ENCODE data around the gene SPI1. TPM values are rescaled to one million over a fixed set of nuclear protein-coding genes. Genes with fewer than 3 reads are reported as not detected.

Gene SPI1
- total RNA-seq, 1 donor from 2014 or later, result not detected

GRCh38 chr11:47392546-47393162 is 14.3 kb upstream of the SPI1 start:
- Mint-ChIP-seq H3K36me3 (ENCODE audit: insufficient read depth) (no peaks in the 10 kb centered on the region), H3K27me3 (no peaks in the 10 kb centered on the region), H3K4me1 (ENCODE audit: low read depth) (no peaks in the 10 kb centered on the region), H3K27ac (no peak overlapping the region), H3K4me3 (ENCODE audit: low read depth) (no peak overlapping the region), H3K9me3 (ENCODE audit: low read depth) (no peaks in the 10 kb centered on the region)
- TF ChIP-seq, protein P1, sequence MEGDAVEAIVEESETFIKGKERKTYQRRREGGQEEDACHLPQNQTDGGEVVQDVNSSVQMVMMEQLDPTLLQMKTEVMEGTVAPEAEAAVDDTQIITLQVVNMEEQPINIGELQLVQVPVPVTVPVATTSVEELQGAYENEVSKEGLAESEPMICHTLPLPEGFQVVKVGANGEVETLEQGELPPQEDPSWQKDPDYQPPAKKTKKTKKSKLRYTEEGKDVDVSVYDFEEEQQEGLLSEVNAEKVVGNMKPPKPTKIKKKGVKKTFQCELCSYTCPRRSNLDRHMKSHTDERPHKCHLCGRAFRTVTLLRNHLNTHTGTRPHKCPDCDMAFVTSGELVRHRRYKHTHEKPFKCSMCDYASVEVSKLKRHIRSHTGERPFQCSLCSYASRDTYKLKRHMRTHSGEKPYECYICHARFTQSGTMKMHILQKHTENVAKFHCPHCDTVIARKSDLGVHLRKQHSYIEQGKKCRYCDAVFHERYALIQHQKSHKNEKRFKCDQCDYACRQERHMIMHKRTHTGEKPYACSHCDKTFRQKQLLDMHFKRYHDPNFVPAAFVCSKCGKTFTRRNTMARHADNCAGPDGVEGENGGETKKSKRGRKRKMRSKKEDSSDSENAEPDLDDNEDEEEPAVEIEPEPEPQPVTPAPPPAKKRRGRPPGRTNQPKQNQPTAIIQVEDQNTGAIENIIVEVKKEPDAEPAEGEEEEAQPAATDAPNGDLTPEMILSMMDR (IDR thresholded peaks at IDR 0.05; ENCODE audit: unreplicated experiment), result no peak
- no peak for DNase-seq (ENCODE audit: low spot score, unreplicated experiment)

GRCh38 chr11:47391711-47392432 is 13.5 kb upstream of the SPI1 start:
- Mint-ChIP-seq H3K27ac (no peak overlapping the region), H3K4me3 (ENCODE audit: low read depth) (no peak overlapping the region), H3K4me1 (ENCODE audit: low read depth) (no peaks in the 10 kb centered on the region), H3K27me3 (no peaks in the 10 kb centered on the region), H3K36me3 (ENCODE audit: insufficient read depth) (no peaks in the 10 kb centered on the region), H3K9me3 (ENCODE audit: low read depth) (no peaks in the 10 kb centered on the region)
- TF ChIP-seq, protein P1 (IDR thresholded peaks at IDR 0.05; ENCODE audit: unreplicated experiment), result no peak
- no peak for DNase-seq (ENCODE audit: low spot score, unreplicated experiment)

DNA sequence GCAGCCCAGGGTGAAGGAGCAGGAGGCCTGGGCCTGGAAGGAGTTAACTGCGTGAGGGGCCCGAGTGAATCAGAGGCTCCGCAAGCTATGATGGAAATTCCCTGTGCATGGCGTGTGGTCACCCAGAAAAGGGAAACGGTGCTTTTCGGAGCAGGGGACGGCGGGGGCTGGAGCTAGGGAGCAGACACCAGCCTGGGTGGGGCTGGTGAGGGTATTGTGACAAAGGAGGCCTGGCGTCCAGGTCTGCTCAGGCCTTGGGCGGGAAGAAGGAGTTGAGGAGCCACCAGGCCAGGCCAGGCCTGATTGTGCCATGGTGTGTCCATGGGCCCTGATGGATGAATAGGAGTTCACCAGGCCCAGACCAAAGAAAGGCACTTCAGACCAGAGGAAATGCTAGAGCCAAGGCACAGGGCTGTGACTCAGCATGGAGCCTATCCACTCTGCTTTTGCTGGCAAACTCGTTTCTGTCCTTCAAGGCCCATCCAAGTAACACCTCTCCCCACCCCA is 12.8 kb upstream of the SPI1 start:
- H3K27me3 Mint-ChIP-seq, result no peaks in the 10 kb centered on the region
- H3K4me1 Mint-ChIP-seq (ENCODE audit: low read depth), result no peaks in the 10 kb centered on the region
- DNase-seq (ENCODE audit: low spot score, unreplicated experiment), result no peak
- H3K4me3 Mint-ChIP-seq (ENCODE audit: low read depth), result no peak overlapping the region
- H3K27ac Mint-ChIP-seq, result no peak overlapping the region
- TF ChIP-seq, protein P1 (IDR thresholded peaks at IDR 0.05; ENCODE audit: unreplicated experiment), result no peak
- H3K36me3 Mint-ChIP-seq (ENCODE audit: insufficient read depth), result no peaks in the 10 kb centered on the region
- H3K9me3 Mint-ChIP-seq (ENCODE audit: low read depth), result no peaks in the 10 kb centered on the region

DNA sequence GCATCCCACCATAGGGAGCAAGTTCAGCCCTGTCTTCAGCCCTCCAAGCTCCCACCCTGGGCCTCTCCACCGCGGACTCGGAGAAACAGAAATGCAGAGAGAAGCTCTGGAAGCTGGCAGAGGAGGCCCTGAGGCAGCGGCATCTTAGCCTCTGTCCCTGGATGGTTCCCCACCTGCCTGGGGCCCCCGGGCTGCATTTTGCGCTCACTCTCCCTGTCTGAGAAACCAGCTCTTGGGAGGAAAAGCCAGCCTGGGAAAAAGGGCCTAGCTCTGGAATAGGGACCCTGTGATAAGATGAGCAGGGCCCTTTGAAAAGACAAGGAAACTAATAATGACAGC is 12.0 kb upstream of the SPI1 start:
- H3K4me1 Mint-ChIP-seq (ENCODE audit: low read depth), result no peaks in the 10 kb centered on the region
- DNase-seq (ENCODE audit: low spot score, unreplicated experiment), result no peak
- no peaks in the 10 kb centered on the region for H3K9me3 Mint-ChIP-seq (ENCODE audit: low read depth)
- no peak overlapping the region for H3K4me3 Mint-ChIP-seq (ENCODE audit: low read depth)
- TF ChIP-seq, protein P1 (IDR thresholded peaks at IDR 0.05; ENCODE audit: unreplicated experiment), result no peak
- H3K27me3 Mint-ChIP-seq, result no peaks in the 10 kb centered on the region
- no peaks in the 10 kb centered on the region for H3K36me3 Mint-ChIP-seq (ENCODE audit: insufficient read depth)
- no peak overlapping the region for H3K27ac Mint-ChIP-seq

- no peak overlapping the region for H3K4me3 Mint-ChIP-seq (ENCODE audit: low read depth)
- TF ChIP-seq, protein P1 (IDR thresholded peaks at IDR 0.05; ENCODE audit: unreplicated experiment), result no peak
- no peak for DNase-seq (ENCODE audit: low spot score, unreplicated experiment)
- no peaks in the 10 kb centered on the region for H3K36me3 Mint-ChIP-seq (ENCODE audit: insufficient read depth)
- no peaks in the 10 kb centered on the region for H3K9me3 Mint-ChIP-seq (ENCODE audit: low read depth)
- no peaks in the 10 kb centered on the region for H3K27me3 Mint-ChIP-seq
- no peak overlapping the region for H3K27ac Mint-ChIP-seq
- no peaks in the 10 kb centered on the region for H3K4me1 Mint-ChIP-seq (ENCODE audit: low read depth)
Measured at GRCh38 chr11:47389577-47390421, 11.5 kb upstream of the SPI1 start.
